Calu3 (cell line): Measurements from ENCODE around the gene SDC3. TPM values are rescaled to one million over a fixed set of nuclear protein-coding genes. Genes with fewer than 3 reads are reported as not detected.

Experiments
- BruUV-seq: library from RNA; stranded (reverse); fragments of 400-500 nt; replicated peaks from 2 replicates; lab custom pipeline; 2021; lab: Mats Ljungman, UMichigan
- CTCF ChIA-PET: fragments of 300-600 bp; sonication (Branson Sonifier 250); formaldehyde crosslinking; loops from one replicate; lab custom pipeline; 2022; ENCODE audit warnings: antibody characterized with exemption; lab: Charles Lee
- DNase-seq: peaks from one replicate; pipeline ENCODE4 v3.0.0; 2022
- H3K27ac Mint-ChIP-seq: one replicate; pipeline ENCODE4 v1.8.0; 2022; ENCODE audit warnings: mixed read lengths; ENCODE audit not compliant: unreplicated experiment
- H3K27me3 Mint-ChIP-seq: one replicate; pipeline ENCODE4 v1.8.0; 2022; ENCODE audit warnings: mixed read lengths; ENCODE audit not compliant: unreplicated experiment
- H3K36me3 Mint-ChIP-seq: one replicate; pipeline ENCODE4 v1.8.0; 2022; ENCODE audit warnings: mild to moderate bottlenecking, moderate library complexity, mixed read lengths; ENCODE audit not compliant: insufficient read depth, unreplicated experiment
- H3K4me1 Mint-ChIP-seq: one replicate; pipeline ENCODE4 v1.8.0; 2022; ENCODE audit warnings: mild to moderate bottlenecking, low read depth, mixed read lengths; ENCODE audit not compliant: unreplicated experiment
- H3K4me3 Mint-ChIP-seq: one replicate; pipeline ENCODE4 v1.8.0; 2022; ENCODE audit warnings: mild to moderate bottlenecking, low read depth, moderate library complexity, mixed read lengths; ENCODE audit not compliant: unreplicated experiment
- H3K9me3 Mint-ChIP-seq: one replicate; pipeline ENCODE4 v1.8.0; 2022; ENCODE audit warnings: low read depth, mixed read lengths; ENCODE audit not compliant: unreplicated experiment
- CTCF ChIP-seq: fragments of 200-600 bp; IDR thresholded peaks from one replicate; pipeline ENCODE4 v1.8.0; 2022; ENCODE audit warnings: antibody characterized with exemption; ENCODE audit not compliant: unreplicated experiment
- intact Hi-C: fragments of 100-400 bp; cut with micrococcal nuclease; formaldehyde crosslinking; loops from one replicate; pipeline ENCODE4 v1.10.0; 2022; ENCODE audit not compliant: unreplicated experiment
- total RNA-seq: library from RNA; stranded (reverse); gene quantifications from 2 replicates; pipeline ENCODE4 v1.2.3, GENCODE V29; 2022

The SDC3 gene
- total RNA-seq, 1 experiment from 2014 or later: 15.0 TPM

GRCh38 chr1:30850607-30851006 lies 58.0 kb downstream of the SDC3 start:
- no TSS peak for BruUV-seq
- H3K4me1 Mint-ChIP-seq: peaks cover 41% of the 10 kb centered on the region
- H3K36me3 Mint-ChIP-seq: peaks cover 12% of the 10 kb centered on the region
- H3K27ac Mint-ChIP-seq: no peak overlapping the region
- no peak for TF ChIP-seq CTCF
- no peaks in the 10 kb centered on the region for H3K9me3 Mint-ChIP-seq
- no peak overlapping the region for H3K4me3 Mint-ChIP-seq
- CTCF ChIA-PET: no interaction called here
- peaks cover 10% of the 10 kb centered on the region for H3K27me3 Mint-ChIP-seq
- intact Hi-C loops: no loop called here
- no peak for DNase-seq

GRCh38 chr1:30848130-30848529 lies 60.4 kb downstream of the SDC3 start:
- no peak overlapping the region for H3K4me3 Mint-ChIP-seq
- H3K36me3 Mint-ChIP-seq: peaks cover 12% of the 10 kb centered on the region
- DNase-seq: no peak
- H3K9me3 Mint-ChIP-seq: no peaks in the 10 kb centered on the region
- peaks cover 29% of the 10 kb centered on the region for H3K4me1 Mint-ChIP-seq
- no TSS peak for BruUV-seq
- peaks cover 3% of the 10 kb centered on the region for H3K27me3 Mint-ChIP-seq
- intact Hi-C loops: no loop called here
- CTCF ChIA-PET: interaction anchor here (0.6 to 1.5 kb wide), 4 partner anchors 18 to 763 kb away, joined by 3 to 5 read pairs (median 3); no protein-coding TSS in a partner anchor
- no peak for TF ChIP-seq CTCF
- peak overlapping the region; percentile 83 for H3K27ac Mint-ChIP-seq

- Mint-ChIP-seq H3K27ac (peak overlapping the region; percentile 54), H3K4me3 (no peak overlapping the region), H3K9me3 (no peaks in the 10 kb centered on the region), H3K27me3 (peaks cover 10% of the 10 kb centered on the region), H3K4me1 (peaks cover 27% of the 10 kb centered on the region), H3K36me3 (peaks cover 12% of the 10 kb centered on the region)
- peak; percentile 92 for DNase-seq
- CTCF ChIA-PET: interaction anchor here (0.6 to 1.5 kb wide), 6 partner anchors 19 to 762 kb away, joined by 3 to 5 read pairs (median 3); no protein-coding TSS in a partner anchor
- TF ChIP-seq CTCF: no peak
- intact Hi-C loops: no loop called here
- no TSS peak for BruUV-seq
Observed at GRCh38 chr1:30847358-30847972, 61.1 kb downstream of the SDC3 start.

- Mint-ChIP-seq H3K4me3 (no peak overlapping the region), H3K4me1 (peaks cover 21% of the 10 kb centered on the region), H3K27me3 (peaks cover 19% of the 10 kb centered on the region), H3K27ac (peak overlapping the region; percentile 54), H3K9me3 (no peaks in the 10 kb centered on the region), H3K36me3 (peaks cover 12% of the 10 kb centered on the region)
- BruUV-seq: no TSS peak
- CTCF ChIA-PET: interaction anchor here (0.6 to 1.5 kb wide), 4 partner anchors 48 to 139 kb away, joined by 3 to 6 read pairs (median 4); no protein-coding TSS in a partner anchor
- intact Hi-C loops: no loop called here
- no peak for DNase-seq
- TF ChIP-seq CTCF: no peak
Observed at GRCh38 chr1:30846587-30846986, 62.0 kb downstream of the SDC3 start.
